Esophagus squamous epithelium (tissue), 4 donors: ENCODE data around the gene GFRA1.

Experiments used
- CTCF ChIP-seq, 6 experiments: fragments of 450-650 bp in 4 of 6; fragments of 200-600 bp in 2 of 6; sonication (generic) in 2 of 6; IDR thresholded peaks; one replicate each; pipeline ENCODE4 v1.5.1; 2016 to 2019; ENCODE audit warnings: antibody characterized with exemption in 6 of 6, mild to moderate bottlenecking in 4 of 6, moderate library complexity in 4 of 6
- POLR2A ChIP-seq, 4 donors: fragments of 450-650 bp; IDR thresholded peaks; one replicate each; pipeline ENCODE4 v1.6.1; 2017; ENCODE audit warnings: antibody characterized with exemption in 4 of 4, mild to moderate bottlenecking in 4 of 4, moderate library complexity in 3 of 4

DNA sequence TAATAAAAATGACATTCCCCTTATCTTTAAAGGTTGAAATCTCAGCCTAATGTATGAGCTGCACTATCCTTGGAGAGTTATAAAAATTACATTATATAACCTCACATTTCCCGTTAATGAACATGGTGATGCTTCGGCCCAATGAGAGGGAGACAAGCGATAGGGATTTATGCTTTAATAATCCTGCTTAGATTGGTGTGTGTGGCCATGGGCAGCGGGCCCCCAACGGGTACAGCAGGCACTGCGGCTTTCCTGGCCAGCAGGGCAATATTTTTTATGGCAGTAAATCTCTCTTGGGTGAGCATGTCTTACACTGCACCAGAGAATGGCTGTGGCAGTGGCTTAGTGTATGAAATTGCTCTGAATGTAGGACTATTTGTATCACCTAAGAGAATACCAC lies 246.3 kb downstream of the GFRA1 start:
- TF ChIP-seq CTCF (IDR thresholded peaks at IDR 0.05), result no peak
- TF ChIP-seq POLR2A (IDR thresholded peaks at IDR 0.05), result no peak
